NCI-H2227 (cell line): Measurements from ENCODE around the gene CPED1.

Experiments
- DNase-seq: peaks from one replicate; lab custom pipeline; 2025; ENCODE audit not compliant: unreplicated experiment; lab: John Stamatoyannopoulos, UW

CPED1 gene

DNA sequence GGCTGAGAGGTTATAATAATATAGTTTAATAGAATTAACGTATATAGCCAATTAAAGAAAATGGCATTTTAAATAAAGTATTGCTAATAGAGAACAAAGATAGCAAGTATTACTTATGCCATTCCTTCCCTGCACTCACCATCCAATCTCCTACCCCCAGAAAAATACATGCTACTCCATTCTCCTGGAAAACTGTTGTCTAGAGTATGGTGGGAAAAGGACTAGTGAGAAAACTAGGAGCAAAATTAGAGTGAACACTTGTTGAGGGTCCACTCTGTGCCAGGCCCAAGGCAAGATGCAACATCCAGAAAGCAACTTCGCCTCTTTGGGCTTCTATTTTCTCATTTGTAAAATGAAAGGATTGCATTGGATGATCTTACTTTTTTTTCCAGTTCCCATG, 149.1 kb downstream of the CPED1 start:
- no peak for DNase-seq

DNA sequence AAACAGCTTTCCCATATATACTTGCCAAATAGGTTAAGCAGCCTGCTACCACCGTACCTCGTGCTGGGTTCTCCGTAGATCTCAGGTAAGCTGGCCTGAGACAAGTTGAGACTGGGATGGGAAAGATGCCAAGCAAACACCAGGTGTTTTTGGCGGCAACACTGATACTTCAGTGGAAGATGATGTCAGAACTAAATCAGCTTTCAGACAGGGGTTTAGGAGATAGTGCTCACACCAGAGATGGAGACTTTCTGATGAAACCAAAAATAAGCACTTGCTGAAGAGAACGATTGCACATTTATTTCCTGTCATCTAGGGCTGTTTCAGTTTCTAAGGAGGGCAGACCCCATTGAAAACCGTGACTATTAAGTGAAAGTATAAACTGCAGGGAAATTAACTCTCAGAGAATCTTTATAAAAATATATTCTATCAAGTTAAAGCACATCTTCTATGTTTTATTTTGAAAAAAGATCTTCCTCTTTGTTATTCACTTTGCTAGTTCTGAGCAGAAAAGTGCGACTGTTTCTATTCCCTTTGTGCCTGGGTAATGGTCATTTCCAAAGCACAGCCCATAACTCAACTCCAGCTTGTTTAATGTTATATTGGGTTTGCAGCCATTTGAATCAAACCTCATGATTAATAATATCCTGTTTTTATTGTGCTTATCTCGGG, 149.9 kb downstream of the CPED1 start:
- DNase-seq, result no peak

DNA sequence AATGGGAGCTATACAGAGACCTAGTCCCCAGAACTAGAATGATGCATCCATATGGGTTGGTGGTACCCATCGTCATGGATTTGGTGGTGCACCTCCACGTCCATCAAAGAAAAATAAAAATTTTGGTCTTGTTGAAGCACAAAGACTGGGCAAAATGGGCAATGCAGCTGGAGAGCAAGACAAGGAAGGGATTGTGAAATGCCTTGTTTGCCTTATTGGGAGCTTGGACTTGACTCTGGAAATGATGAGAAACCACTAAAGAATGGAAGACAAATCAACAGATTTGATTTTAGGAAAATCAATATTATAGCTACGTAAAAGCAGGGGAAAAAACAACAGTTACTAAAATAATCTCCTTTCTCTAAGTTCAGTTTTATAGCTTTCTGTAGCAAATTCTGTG, 150.9 kb downstream of the CPED1 start:
- DNase-seq, result no peak

DNA sequence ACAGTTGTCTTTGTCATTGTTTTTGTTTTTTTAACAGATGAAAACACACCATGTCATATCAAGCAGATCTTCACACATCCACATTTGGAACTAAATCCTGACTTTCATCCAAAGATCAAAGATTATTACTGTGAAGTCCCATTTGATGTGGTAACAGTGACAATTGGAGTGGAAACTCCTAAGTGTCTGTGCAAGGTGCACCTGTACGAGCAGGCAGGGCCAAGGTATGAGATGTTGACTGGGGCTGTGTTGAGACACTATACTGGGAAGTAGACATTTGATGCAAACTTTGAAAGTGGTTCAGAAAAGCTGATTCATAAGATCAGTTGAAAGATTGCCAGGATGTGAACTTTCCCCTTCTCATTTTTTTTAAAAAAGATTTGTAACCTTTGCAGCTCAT, 152.3 kb downstream of the CPED1 start:
- no peak for DNase-seq

DNA sequence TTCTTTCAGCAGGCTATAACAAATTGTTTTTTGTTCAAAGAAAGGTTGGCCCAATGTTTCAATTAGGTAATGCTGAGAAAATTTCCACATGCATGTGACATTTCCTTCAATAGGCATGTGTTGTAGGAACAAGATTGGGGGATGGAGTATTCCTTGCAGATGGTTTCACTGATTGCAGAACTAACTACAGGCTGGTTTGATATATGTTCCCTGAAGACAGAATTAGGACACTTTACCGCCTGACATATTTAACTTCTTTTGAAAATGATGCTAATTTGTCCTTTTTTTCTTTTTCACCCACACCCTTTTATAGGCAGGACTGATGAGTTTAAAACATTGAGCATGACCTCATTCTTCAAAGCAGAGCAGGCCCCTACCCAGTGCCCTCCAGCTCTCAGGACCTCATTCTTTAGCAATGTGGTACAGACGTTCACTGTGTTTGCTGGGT, 163.3 kb downstream of the CPED1 start:
- no peak for DNase-seq

DNA sequence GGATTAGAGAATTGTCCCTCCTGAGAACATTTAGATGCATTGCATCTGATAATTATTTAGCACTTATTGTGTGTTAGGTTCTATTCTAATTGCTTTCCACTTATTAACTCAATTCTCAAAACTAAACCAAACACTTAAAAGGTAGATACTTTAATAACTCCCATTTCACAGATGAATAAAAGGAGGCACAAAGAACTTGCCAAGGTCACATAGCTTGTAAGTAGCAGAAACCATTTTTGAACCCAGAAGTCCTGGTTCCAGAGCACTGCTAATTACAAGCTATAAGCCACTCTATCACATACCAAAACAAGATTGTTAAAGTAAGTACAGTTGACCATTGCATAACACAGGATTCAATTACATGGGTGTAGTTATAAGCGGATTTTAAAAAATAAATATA, 164.9 kb downstream of the CPED1 start:
- DNase-seq, result no peak

DNA sequence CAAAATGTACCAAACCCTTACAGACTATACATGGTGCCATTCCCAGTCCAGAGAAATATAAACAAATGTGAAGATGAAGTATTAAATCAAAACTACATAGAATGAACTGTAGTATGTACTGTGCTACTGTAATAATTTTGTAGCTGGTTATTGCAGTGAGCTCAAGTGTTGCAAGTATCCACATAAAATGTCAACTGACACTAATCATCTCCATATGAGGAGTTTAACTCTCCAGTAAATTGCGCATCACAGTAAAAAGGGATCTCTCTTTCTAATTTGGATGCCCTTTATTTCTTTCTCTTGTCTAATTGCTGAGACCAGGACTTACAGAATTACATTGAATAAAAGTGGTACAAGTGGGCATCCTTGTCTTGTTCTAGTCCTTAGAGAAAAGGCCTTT, 165.5 kb downstream of the CPED1 start:
- DNase-seq, result no peak

DNA sequence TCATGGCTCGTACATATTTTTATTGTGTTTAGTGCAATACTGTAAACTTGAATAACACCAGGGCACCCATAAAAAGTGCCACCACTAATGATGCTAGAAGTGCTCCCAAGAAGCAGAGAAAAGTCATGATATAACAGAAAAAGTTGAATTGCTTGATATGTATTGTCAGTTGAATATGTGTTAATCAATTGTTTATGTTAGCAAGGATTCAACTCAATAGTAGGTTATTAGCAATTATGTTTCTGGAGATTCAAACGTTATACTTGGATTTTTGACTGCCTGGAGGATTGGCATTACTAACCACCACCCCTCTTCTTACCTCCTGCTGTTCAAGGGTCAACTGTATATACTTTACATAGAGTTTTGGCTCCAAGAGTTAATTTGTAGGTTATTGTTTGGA, 168.3 kb downstream of the CPED1 start:
- DNase-seq, result no peak

DNA sequence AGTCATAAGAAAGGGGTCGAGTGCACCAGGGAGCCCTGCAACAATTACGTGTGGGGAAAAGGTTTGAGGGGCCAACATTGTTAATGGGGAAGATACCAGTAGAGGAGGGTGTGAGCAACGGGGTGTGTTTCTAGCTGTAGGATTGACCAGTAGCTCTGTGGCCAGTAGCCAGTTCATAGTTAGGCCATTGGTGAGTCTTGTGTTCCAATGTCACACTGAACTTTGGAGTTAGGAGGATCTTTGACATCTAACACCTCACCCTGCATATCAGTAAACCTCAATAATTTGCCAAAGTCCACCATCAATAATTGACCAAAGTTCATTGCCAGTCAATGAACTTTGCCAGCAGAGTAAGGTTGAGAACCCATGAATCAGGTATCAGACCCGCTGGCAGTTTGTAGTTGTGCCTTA, 168.8 kb downstream of the CPED1 start:
- no peak for DNase-seq

DNA sequence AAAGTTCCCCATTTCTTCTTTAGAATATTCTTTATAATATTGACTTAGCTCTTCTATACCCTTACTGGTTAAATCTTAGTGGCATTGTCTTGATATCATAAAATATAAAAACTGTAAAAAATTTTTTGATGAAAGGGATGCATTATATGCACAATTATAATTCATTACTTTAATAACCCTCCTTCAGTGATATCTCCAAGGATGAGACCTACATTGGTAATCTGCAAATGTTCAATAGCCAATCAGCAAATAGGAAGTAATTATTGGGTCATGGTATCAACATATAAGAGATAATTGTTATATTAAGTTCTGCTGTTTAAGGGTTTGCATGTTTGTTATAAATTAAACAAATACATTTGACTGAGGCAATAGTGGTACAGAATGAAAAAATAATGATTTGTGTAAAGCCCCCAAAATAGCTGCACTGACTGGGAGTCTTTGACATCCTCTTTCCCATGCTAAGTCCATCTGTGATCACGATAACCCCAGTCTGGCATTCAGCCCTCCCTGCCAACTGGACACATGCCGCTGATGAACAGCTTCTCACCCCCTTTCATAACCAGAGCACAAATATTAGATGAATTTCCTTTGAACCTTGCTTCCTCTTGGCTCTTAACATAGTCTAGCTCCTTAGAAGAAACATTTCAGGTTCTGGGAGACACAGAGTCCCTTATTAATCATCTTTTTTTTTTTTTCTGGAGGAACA, 169.5 kb downstream of the CPED1 start:
- DNase-seq, result no peak

DNA sequence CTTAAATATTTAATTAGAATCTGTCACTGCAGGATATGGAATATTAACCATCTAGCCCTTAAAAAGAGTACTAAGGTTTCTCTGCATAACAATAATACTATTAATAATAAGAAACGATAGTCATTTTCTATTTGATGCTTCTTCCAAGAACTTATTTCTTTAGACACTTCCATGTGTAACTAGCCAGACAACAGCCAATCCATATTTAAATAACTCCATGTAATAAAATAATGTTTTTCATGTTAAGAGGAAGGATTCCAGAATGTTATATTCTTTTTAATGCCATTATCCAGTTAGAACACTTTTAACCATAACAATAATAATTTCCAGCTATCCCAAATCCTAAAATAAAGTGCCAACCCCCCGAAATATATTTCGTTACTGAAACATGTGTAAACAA, 170.2 kb downstream of the CPED1 start:
- no peak for DNase-seq

DNA sequence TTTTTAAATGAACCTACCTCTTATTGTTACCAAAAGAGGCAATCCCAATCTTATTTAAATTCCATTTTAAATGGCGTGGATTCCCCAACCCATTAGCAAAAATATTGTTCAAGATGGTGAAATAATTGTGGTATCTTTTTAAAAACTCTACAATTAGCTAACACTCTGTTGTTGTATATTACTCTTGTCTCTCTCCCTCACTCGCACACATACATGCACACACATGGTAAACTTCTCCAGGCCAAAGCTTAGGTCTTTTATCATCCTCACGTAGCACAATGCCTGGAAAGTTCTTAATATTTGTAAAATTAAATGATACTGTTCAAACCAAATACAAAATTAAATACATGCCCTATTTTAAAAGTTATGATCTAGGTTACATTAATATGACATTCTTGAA, 171.0 kb downstream of the CPED1 start:
- no peak for DNase-seq

DNA sequence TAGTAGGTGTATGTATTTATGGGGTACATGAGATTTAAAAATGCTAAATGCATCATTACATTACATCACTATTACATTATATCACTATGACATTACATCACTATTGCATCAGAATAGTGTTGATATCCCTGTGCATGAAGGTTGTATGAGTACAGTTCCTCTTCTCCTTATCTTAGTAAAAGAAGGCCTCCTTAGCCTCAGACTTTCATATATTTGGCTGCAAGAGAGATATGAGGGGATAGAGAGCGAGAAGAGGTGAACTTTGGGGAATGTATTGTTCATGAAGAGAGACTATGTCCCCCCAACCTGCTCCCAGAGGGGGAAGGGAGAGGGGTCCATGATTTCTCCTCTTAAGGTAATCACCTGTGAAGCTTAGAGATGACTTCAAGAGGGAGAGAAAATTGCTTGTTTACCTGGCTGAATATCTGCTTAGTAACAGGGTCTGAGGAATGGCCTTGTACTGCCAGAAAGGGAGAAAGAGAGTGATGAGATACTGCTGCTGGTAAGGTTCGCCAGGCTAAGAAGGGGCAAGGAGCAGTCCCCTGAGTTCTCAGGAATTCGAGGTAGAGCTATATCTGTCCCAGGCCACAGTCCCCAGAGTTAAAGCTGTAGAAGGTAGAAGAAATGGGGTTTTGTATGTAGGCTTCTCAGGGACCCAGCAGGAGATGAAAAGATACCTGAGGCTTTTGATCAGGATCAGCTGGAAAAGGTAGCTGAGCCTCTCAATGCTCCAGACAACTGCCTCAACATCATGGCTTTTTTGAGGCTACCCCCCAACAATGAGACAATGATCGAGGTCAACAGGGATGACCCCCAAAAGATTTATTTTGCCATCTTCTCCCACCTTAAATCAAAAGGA, 171.9 kb downstream of the CPED1 start:
- DNase-seq, result no peak

DNA sequence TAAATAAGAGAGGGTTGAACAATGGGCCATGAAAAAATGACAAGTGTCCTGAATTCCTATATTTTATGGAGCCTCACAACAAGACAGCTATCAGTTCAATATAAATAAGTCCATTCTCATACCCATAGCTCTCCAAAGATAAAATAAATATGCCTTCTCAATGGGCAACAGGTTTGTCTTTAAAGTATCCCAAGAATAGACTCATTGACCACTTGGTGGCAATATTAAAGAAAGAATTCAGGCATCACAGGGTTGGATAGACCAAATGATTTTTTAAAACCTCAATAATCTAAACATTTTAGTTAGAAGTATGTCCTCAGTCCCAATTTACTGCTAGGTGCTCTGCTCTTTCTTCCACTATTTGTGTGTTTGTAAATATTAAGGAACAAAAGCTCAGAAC, 175.2 kb downstream of the CPED1 start:
- no peak for DNase-seq

DNA sequence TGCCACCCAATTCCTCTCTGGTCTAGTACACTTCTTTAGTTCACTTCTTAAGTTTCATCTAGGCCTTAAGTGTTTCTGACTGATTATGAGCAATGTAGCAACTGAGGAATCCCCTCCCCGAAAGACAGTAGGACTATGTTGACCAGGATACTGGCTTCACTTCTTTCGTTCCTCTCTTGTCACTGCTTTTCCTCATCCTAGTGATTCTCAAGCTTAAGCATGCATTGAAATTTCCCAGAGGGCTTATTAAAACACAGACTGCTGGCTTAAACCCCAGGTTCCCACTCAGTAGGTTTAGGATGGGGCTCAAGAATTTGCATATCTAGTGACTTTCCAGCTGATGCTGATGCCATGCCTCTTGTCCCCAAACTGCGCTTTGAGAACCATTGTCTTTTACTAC, 175.7 kb downstream of the CPED1 start:
- DNase-seq, result no peak

DNA sequence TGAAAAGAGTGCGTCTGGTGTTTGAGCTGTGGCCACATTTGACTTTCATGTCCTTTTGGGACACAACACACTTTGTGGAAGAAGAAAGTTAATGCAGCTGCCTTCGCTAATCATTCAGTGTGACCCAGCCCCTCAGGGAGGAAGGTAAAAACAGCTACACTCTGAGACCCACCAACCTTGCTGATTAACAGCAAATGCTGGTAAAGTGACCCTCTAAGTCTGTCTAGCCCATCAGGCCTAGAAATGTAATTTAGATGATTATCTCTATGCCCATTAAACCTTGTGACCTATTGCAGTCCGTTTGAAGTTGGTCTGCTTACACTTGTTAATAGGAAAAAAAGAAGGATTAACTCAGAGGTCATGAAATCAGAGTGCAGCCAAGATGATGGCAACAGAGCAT, 178.4 kb downstream of the CPED1 start:
- DNase-seq, result no peak

DNA sequence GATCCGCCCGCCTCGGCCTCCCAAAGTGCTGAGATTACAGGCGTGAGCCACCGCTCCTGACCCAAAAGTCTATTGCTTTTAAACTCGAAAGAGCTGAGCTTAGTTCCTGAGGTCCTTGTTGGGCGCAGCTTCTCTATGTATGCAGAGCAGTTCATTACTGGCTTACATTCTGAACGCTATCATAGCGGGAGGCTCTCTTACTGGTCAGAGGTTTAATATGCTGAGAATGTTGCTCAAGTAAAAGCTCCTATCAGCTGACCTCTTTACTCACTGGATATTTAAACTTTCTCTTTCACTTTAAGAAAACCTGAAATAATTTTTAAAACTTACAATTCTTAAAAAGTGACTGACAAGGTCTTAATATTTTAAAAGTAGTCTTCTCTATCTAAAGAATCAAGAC, 179.5 kb downstream of the CPED1 start:
- no peak for DNase-seq

DNA sequence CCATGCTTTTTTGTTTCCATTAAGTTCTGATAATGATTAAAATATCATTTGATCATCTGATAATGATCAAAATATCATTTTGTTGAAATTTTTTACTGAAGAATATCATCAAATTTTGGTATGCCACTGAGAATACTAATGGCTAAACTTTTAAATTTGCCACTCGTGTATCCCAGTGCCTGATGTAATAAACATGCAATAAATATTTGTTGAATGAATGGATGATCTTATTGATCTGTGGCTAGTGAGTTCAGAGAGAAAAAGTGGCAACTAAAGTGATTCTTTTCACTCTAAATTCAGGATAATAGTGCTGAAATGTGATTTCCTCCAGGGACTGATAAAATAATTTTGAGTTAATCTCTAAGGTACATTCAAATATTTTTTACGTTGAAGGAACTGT, 181.0 kb downstream of the CPED1 start:
- DNase-seq, result no peak

DNA sequence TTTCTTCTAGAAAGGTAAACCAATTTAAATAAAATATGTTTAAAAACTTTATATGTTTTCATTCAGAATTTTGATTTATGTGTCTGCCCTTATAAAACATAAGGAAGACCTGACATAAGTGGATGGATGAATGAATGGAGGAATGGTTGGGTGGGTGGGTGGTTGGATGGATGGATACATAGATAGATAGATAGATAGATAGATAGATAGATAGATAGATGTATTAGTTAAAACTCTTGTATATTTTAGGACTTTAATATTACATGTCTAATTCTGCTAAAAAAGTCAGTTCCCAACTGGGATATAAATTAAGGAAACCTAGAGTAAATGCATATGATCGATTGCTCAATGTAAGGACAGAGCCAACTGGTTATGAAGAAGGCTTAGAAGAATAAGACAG, 184.0 kb downstream of the CPED1 start:
- no peak for DNase-seq

DNA sequence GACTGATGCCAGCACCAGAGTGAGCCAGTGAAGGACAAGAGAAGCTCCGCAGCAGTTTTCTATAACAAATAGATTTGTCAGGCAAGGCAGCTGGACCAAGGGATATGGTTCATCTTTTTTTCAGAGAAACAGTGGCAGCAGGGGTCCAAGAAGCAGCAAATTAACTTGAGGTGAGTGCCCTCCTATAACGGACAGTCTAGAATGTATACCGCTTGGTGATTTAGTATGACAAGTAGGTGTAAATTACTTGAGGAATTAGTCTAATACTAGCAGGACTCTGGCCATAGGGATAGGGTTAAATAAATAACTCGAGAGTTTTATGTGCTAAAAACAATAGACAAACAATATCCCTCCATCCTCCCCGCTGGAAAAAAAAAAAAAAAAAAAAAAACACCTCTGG, 187.3 kb downstream of the CPED1 start:
- peak; percentile 8 for DNase-seq

DNA sequence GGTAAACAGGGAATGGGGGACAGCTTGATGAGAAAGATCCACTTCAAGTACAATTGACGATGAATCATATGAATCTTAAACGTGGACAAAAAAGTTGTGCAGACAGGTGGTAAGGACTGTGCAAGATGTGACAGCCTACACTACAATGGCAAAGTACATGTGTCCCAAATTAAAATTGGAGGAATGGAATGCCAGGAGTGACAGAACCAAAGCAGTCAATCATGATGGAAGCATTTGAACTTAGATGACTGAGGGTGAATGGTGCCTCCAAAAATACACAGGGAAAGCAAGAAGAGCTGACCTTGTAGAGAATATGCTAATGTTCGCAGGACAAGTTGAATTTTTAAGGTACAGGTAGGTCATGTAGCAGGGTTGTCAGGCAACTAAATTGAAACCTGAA, 189.9 kb downstream of the CPED1 start:
- DNase-seq, result no peak

DNA sequence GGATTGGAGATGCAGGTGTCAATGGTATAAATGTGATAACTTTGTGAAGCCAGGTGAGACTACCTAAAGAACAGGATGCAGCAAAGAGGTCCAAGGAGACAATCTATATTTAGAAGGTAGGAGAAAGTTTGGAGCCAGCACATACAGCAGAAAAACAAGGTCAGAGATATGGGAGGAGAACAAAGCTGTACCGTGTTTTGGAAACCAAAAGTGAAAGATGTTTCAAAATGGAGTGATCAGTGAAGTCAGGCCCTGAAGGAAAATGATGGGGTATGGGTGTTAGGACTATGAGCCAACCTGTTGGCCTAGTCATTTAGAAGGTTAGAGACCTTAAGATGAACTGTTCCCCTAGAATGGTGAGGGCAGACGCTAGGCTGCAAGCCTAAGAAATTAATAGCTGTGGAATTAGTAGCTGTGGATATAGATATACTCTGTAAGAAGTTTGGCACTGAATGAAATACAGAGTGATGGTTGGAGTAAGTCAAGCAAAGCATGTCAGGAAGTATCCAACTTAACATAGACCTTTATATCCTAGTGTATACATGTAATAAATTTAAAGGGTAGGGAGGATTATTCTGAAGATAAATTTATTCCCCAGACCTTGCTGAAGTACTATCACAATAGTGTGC, 190.5 kb downstream of the CPED1 start:
- no peak for DNase-seq
